ENCODE data around the gene HIGD2A.
"Not testable (repeated sequence)": the region's sequence is repeated elsewhere in the genome, so short reads cannot be mapped to it uniquely, and the experiment has no call there.

Gene HIGD2A

GRCh38 chr5:176396330-176396729, 7.8 kb downstream of the HIGD2A start:
- DNase-seq: no peak

- no peak for DNase-seq
These were observed 9.3 kb downstream of the HIGD2A start for GRCh38 chr5:176397736-176398420.

- no peak for DNase-seq
These were observed 12.0 kb downstream of the HIGD2A start for GRCh38 chr5:176400382-176401156.

GRCh38 chr5:176401281-176402205, 13.0 kb downstream of the HIGD2A start:
- no peak for DNase-seq

- no peak for DNase-seq
These were observed 17.3 kb downstream of the HIGD2A start for GRCh38 chr5:176405656-176406435.

GRCh38 chr5:176406436-176407052, 18.0 kb downstream of the HIGD2A start:
- no peak for DNase-seq

GRCh38 chr5:176407456-176408251, 19.1 kb downstream of the HIGD2A start:
- DNase-seq: no peak

GRCh38 chr5:176408252-176408573, 19.7 kb downstream of the HIGD2A start:
- DNase-seq: not testable (repeated sequence)

GRCh38 chr5:176408590-176408989, 20.0 kb downstream of the HIGD2A start:
- no peak for DNase-seq

GRCh38 chr5:176409765-176410164, 21.2 kb downstream of the HIGD2A start:
- no peak for DNase-seq

- no peak for DNase-seq
These were observed 22.1 kb downstream of the HIGD2A start for GRCh38 chr5:176410486-176411180.

GRCh38 chr5:176412517-176413254, 24.1 kb downstream of the HIGD2A start:
- DNase-seq: no peak

- DNase-seq: no peak
These were observed 24.7 kb downstream of the HIGD2A start for GRCh38 chr5:176413255-176413565.

GRCh38 chr5:176413709-176414191, 25.2 kb downstream of the HIGD2A start:
- no peak for DNase-seq

GRCh38 chr5:176414704-176415103, 26.2 kb downstream of the HIGD2A start:
- no peak for DNase-seq

GRCh38 chr5:176415240-176415951, 26.8 kb downstream of the HIGD2A start:
- no peak for DNase-seq

GRCh38 chr5:176415952-176416924, 27.7 kb downstream of the HIGD2A start, which contains the start of gene CLTB:
TSS of gene CLTB (minus strand) at chr5:176416539. CDS start at chr5:176416363, 176 bp downstream.
- DNase-seq: no peak

- no peak for DNase-seq
These were observed 28.4 kb downstream of the HIGD2A start for GRCh38 chr5:176416965-176417364.
